Fibroblast of lung (primary cell): ENCODE measurements around the gene CD58. TPM values are rescaled to one million over a fixed set of nuclear protein-coding genes. Genes with fewer than 3 reads are reported as not detected.

Source experiments
- DNase-seq, 2 donors: peaks; one replicate each; pipeline versions ENCODE4 v3.0.0 to v3.0.0-alpha.2; 2010; ENCODE audit warnings: low read depth in 2 of 2
- H2AFZ ChIP-seq: 2 replicates; pipeline ENCODE4 v1.5.1; 2012; ENCODE audit warnings: low read length, control low read depth, inconsistent platforms
- H3K27ac ChIP-seq: 2 replicates; pipeline ENCODE4 v1.5.1; 2011; ENCODE audit warnings: low read length, control low read depth; ENCODE audit not compliant: insufficient read depth
- H3K27me3 ChIP-seq: 2 replicates; pipeline ENCODE4 v1.5.1; 2011; ENCODE audit warnings: mild to moderate bottlenecking, low read length; ENCODE audit not compliant: control insufficient read depth, insufficient read depth
- H3K36me3 ChIP-seq: 2 replicates; pipeline ENCODE4 v1.5.1; 2011; ENCODE audit warnings: low read length; ENCODE audit not compliant: control insufficient read depth, insufficient read depth
- H3K4me1 ChIP-seq: 2 replicates; pipeline ENCODE4 v1.5.1; 2011; ENCODE audit warnings: low read length; ENCODE audit not compliant: control insufficient read depth, insufficient read depth; ENCODE audit errors: extremely low read depth
- H3K4me2 ChIP-seq: 2 replicates; pipeline ENCODE4 v1.5.1; 2011; ENCODE audit warnings: low read length, control low read depth; ENCODE audit not compliant: insufficient read depth; ENCODE audit errors: extremely low read depth
- H3K4me3 ChIP-seq, 4 experiments: fragments of 200-600 bp in 1 of 4; sonication (generic) in 1 of 4; replicated peaks in 1 of 4; 2 replicates each; pipeline ENCODE4 v1.5.1; 2011 to 2016; ENCODE audit warnings: low read length in 4 of 4, low read depth in 3 of 4, mild to moderate bottlenecking in 3 of 4, control low read depth in 2 of 4, inconsistent platforms in 1 of 4, mixed read lengths in 1 of 4; ENCODE audit not compliant: insufficient read depth in 1 of 4; ENCODE audit errors: control extremely low read depth in 1 of 4
- H3K79me2 ChIP-seq: 2 replicates; pipeline ENCODE4 v1.5.1; 2012; ENCODE audit warnings: mild to moderate bottlenecking, low read length, inconsistent platforms; ENCODE audit not compliant: control insufficient read depth, insufficient read depth
- H3K9ac ChIP-seq: 2 replicates; pipeline ENCODE4 v1.5.1; 2011; ENCODE audit warnings: mild to moderate bottlenecking, low read length, control low read depth; ENCODE audit not compliant: insufficient read depth
- H3K9me3 ChIP-seq: 2 replicates; pipeline ENCODE4 v1.5.1; 2012; ENCODE audit warnings: low read depth, low read length; ENCODE audit not compliant: control insufficient read depth, insufficient read depth
- H4K20me1 ChIP-seq: 2 replicates; pipeline ENCODE4 v1.5.1; 2011; ENCODE audit warnings: low read length; ENCODE audit not compliant: control insufficient read depth, insufficient read depth; ENCODE audit errors: extremely low read depth
- EZH2 ChIP-seq: IDR thresholded peaks from 2 replicates; pipeline ENCODE4 v1.5.1; 2012; ENCODE audit warnings: low read length, control low read depth, mild to moderate bottlenecking; ENCODE audit errors: missing control alignments
- polyA plus RNA-seq, 2 donors: library from polyadenylated mRNA; depleted of rRNA in 1 of 2; stranded (reverse) in 1 of 2; unstranded in 1 of 2; fragments of >200 nt; gene quantifications; 2 replicates each; pipeline ENCODE4 v1.2.1, GENCODE V29; 2011 to 2012; ENCODE audit warnings: missing spikeins in 1 of 2
- total RNA-seq: library from RNA; depleted of rRNA; stranded (reverse); fragments of >200 nt; gene quantifications from 2 replicates; pipeline ENCODE4 v1.2.1, GENCODE V29; 2014
- TF ChIP-seq, protein P1 (sequence below), 2 donors: IDR thresholded peaks in 1 of 2; conservative IDR thresholded peaks in 1 of 2; 1 replicate in 1 of 2; 2 replicates in 1 of 2; pipeline ENCODE4 v1.5.1; 2011 to 2012; ENCODE audit warnings: low read length in 2 of 2, control low read depth in 1 of 2, inconsistent platforms in 1 of 2, low read depth in 1 of 2, mild to moderate bottlenecking in 1 of 2

CD58 gene
- total and polyA plus RNA-seq, 2 donors (not counting 1 experiment from before 2014, with no cell fraction given), result 8.4 to 16.3 TPM

DNA sequence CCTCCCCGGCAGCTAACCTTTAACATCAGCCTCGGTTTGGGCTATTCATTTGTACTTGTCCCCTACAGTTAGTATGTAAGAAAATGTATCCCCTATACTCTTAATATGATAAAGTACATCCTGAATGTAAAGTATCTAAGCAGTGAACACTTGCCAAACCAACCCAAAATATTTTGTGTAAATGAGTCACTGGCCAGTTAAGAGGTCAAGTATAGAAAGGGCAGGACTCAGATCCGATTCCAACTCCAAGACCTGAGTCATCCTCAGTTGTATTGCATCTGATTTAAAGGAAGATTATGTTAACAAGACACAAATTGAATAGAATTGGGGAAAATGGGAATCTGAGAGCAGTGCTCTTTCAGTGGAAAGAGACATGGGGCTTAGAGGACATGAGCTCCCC, 84.4 kb downstream of the CD58 start:
- Histone ChIP-seq H3K4me2 (peak overlapping the region; percentile 70), H3K27ac (no peak overlapping the region), H3K4me1 (peaks cover 21% of the 10 kb centered on the region), H3K9me3 (no peaks in the 10 kb centered on the region), H4K20me1 (no peaks in the 10 kb centered on the region), H3K36me3 (no peaks in the 10 kb centered on the region), H3K79me2 (no peaks in the 10 kb centered on the region), H3K4me3 (no peak overlapping the region), H2AFZ (no peak overlapping the region), H3K27me3 (peaks cover 3% of the 10 kb centered on the region), H3K9ac (no peak overlapping the region)
- no peak for TF ChIP-seq EZH2
- TF ChIP-seq, protein P1, sequence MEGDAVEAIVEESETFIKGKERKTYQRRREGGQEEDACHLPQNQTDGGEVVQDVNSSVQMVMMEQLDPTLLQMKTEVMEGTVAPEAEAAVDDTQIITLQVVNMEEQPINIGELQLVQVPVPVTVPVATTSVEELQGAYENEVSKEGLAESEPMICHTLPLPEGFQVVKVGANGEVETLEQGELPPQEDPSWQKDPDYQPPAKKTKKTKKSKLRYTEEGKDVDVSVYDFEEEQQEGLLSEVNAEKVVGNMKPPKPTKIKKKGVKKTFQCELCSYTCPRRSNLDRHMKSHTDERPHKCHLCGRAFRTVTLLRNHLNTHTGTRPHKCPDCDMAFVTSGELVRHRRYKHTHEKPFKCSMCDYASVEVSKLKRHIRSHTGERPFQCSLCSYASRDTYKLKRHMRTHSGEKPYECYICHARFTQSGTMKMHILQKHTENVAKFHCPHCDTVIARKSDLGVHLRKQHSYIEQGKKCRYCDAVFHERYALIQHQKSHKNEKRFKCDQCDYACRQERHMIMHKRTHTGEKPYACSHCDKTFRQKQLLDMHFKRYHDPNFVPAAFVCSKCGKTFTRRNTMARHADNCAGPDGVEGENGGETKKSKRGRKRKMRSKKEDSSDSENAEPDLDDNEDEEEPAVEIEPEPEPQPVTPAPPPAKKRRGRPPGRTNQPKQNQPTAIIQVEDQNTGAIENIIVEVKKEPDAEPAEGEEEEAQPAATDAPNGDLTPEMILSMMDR (conservative IDR thresholded peaks at IDR 0.05 in 1 of 2, IDR thresholded peaks at IDR 0.05 in 1 of 2; ENCODE audit: low read depth in 1 of 2, low read length in 2 of 2), result no peak
- DNase-seq, result peak; percentile 86 to 88

DNA sequence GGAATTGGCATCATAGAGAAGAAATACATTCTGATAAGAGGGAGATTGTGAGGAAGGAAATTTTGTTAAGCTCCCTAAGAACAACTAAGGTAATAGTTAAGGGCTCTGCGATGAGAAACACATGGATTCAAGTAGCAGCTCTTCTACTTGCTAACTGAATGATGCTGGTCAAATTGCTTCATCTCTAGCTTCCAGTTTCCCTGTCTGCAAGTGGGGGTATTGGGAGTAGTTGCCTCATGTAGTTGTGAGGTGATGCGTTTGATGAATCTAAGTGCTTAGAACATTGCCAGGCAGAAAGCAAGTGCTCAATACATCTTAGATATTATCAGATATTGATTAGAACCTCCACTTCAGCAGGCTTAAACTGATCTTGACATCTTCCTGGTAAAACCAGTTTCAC, 84.8 kb downstream of the CD58 start:
- Histone ChIP-seq H3K4me3 (no peak overlapping the region), H3K9me3 (no peaks in the 10 kb centered on the region), H3K79me2 (no peaks in the 10 kb centered on the region), H3K4me2 (peak overlapping the region; percentile 41), H4K20me1 (no peaks in the 10 kb centered on the region), H3K9ac (no peak overlapping the region), H2AFZ (no peak overlapping the region), H3K27me3 (peaks cover 3% of the 10 kb centered on the region), H3K27ac (no peak overlapping the region), H3K4me1 (peaks cover 21% of the 10 kb centered on the region), H3K36me3 (no peaks in the 10 kb centered on the region)
- TF ChIP-seq EZH2, result no peak
- TF ChIP-seq, protein P1 (conservative IDR thresholded peaks at IDR 0.05 in 1 of 2, IDR thresholded peaks at IDR 0.05 in 1 of 2; ENCODE audit: low read depth in 1 of 2, low read length in 2 of 2), result peak in 1 of 2 donors; percentile 2
- peak; percentile 27 to 59 for DNase-seq

DNA sequence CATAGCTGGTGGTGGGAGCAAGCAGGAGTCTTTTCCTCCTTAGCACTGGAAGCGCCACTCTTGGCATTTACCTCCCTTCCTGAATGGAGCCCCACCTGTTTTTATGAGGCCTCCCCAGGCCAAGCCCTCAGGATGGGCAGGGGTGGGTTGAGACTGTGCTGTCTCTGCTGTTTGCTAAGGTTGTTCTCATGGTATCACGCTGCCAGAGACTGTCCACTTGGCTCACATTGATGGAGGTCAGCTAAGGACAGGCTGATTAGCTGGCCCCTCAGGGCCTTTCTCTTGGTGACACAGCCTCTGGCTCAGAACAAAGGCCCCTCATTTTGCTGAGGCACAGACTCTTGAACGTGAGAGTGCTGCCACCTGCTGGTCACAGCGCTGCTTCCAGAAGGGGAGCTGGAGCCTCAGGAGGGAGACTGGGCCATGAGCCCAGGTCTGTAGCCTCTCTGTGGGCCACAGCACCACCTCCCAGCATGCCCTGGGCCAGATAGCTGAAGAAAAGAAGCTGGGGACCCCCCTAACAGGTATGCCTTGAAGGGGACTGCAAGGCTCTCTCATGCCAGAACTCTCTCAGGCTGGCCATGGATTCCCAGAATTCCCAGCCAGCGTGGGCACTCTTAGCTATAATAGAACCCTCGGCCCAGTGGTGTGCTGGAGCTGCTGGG, 85.6 kb downstream of the CD58 start:
- TF ChIP-seq EZH2, result no peak
- TF ChIP-seq, protein P1 (conservative IDR thresholded peaks at IDR 0.05 in 1 of 2, IDR thresholded peaks at IDR 0.05 in 1 of 2; ENCODE audit: low read depth in 1 of 2, low read length in 2 of 2), result peak; percentile 78 to 84
- H3K79me2 ChIP-seq, result no peaks in the 10 kb centered on the region
- peaks cover 3% of the 10 kb centered on the region for H3K27me3 ChIP-seq
- H3K36me3 ChIP-seq, result no peaks in the 10 kb centered on the region
- no peaks in the 10 kb centered on the region for H4K20me1 ChIP-seq
- no peak overlapping the region for H3K27ac ChIP-seq
- no peak overlapping the region for H3K9ac ChIP-seq
- H3K4me3 ChIP-seq, result no peak overlapping the region
- peak overlapping the region; percentile 31 for H2AFZ ChIP-seq
- DNase-seq, result peak; percentile 68 to 84
- peaks cover 21% of the 10 kb centered on the region for H3K4me1 ChIP-seq
- H3K9me3 ChIP-seq, result no peaks in the 10 kb centered on the region
- H3K4me2 ChIP-seq, result no peak overlapping the region
